Fibroblast of the aortic adventitia (primary cell): ENCODE measurements around the gene DIP2C. TPM values are rescaled to one million over a fixed set of nuclear protein-coding genes. Genes with fewer than 3 reads are reported as not detected.
A peak's percentile ranks its signal among the peaks of the same experiment; 100 is the strongest.

Experiments
- DNase-seq: peaks from one replicate; pipeline ENCODE4 v3.0.0-alpha.2; 2010; ENCODE audit warnings: low read depth
- H3K4me3 ChIP-seq: 2 replicates; pipeline ENCODE4 v1.5.1; 2011; ENCODE audit warnings: low read depth, mild to moderate bottlenecking, control low read depth, low read length, moderate library complexity
- total RNA-seq: library from RNA; depleted of rRNA; stranded (reverse); fragments of >200 nt; gene quantifications from 2 replicates; pipeline ENCODE4 v1.2.3, GENCODE V29; 2012; ENCODE audit warnings: low replicate concordance
- TF ChIP-seq, protein P1 (sequence below): IDR thresholded peaks from 2 replicates; pipeline ENCODE4 v1.5.1; 2011; ENCODE audit warnings: mild to moderate bottlenecking, low read length, control low read depth, inconsistent platforms; ENCODE audit not compliant: insufficient read depth

The DIP2C gene
- total RNA-seq, 1 donor = 15.7 TPM

DNA sequence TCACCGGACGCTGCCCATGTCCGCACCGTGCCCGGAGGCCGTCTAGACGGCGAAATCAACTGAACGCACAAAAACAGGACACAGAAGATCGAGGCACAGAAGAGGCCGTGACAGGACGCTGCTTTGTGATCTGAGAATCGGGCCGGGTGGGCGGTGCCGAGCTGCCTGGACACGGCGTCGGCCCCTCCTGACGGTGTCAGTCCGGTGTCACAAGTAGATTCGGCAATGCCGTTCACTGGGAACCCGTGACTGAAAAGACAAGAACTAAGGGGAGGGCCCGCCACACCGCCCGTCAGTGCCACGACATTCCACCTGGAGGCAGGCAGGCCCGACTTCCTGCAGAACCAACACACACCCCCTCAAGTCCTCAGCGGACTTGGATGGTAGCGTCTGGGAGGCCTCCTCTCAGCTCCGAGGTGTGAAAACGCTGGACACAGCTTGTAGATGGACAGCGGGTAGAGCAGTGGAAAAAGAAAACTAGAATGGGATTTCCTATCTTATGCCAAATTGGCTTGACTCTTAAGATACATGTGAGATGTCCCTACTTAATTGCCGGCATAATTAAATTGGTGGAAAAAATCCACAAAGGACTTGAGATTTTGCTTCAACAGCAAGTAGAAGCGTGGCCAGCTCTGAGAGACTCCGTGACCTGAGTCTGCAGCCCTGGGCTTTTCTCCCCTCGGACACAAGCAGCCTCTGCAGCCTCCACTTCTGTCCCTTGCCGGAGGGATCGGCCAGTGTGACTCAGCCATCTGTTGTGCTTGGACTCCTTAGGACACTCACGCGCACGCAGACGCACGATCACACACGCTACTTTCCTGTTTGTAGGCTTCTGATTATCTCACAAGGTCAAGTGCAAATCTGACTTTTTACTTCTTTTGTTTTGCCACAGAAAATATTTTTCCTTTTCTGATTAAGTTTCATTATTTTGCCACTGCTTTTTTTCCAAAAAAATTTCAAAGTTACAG lies 269.0 kb downstream of the DIP2C start:
- peak overlapping the region; percentile 25 for H3K4me3 ChIP-seq
- TF ChIP-seq, protein P1, sequence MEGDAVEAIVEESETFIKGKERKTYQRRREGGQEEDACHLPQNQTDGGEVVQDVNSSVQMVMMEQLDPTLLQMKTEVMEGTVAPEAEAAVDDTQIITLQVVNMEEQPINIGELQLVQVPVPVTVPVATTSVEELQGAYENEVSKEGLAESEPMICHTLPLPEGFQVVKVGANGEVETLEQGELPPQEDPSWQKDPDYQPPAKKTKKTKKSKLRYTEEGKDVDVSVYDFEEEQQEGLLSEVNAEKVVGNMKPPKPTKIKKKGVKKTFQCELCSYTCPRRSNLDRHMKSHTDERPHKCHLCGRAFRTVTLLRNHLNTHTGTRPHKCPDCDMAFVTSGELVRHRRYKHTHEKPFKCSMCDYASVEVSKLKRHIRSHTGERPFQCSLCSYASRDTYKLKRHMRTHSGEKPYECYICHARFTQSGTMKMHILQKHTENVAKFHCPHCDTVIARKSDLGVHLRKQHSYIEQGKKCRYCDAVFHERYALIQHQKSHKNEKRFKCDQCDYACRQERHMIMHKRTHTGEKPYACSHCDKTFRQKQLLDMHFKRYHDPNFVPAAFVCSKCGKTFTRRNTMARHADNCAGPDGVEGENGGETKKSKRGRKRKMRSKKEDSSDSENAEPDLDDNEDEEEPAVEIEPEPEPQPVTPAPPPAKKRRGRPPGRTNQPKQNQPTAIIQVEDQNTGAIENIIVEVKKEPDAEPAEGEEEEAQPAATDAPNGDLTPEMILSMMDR = no peak
- peak; percentile 76 for DNase-seq

DNA sequence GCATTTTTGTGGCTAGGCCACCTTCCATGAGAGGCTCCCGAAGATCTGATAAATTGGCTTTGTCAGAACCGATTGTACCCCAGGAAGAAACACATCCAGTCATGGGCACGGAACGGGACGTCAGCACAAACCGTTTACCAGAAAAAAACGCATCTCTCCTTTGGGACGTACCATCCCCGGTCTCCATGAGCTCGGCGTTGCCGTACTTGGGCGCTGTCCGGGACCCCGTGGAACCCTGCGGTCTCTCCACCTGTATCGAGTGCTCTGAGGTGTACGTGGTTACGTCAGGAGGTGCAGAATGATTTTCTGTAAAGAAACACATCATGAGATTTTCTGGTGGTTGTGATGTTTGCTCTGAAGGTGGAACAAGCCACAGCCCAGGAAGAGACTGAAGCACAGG lies 270.6 kb downstream of the DIP2C start:
- TF ChIP-seq, protein P1 = no peak
- no peak overlapping the region for H3K4me3 ChIP-seq
- DNase-seq = no peak

DNA sequence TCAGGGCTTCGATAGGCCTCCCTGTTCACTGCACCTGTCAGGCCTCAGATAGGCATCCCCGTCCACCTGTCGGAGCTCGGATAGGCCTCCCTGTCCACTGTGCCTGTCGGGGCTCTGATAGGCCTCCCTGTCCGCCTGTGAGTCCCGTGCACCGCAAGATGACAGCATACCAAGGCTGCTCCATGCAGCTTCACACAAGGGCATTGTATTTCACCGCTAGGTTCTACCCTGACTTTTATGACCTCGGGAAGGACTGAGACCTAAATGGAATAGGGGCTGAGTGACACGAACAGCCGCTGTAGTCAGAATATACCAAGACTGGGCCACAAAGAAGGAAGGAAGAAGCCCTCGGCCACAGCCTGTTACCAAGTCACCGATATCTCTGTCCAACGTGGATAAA lies 271.2 kb downstream of the DIP2C start:
- H3K4me3 ChIP-seq = no peak overlapping the region
- no peak for DNase-seq
- TF ChIP-seq, protein P1 = no peak

DNA sequence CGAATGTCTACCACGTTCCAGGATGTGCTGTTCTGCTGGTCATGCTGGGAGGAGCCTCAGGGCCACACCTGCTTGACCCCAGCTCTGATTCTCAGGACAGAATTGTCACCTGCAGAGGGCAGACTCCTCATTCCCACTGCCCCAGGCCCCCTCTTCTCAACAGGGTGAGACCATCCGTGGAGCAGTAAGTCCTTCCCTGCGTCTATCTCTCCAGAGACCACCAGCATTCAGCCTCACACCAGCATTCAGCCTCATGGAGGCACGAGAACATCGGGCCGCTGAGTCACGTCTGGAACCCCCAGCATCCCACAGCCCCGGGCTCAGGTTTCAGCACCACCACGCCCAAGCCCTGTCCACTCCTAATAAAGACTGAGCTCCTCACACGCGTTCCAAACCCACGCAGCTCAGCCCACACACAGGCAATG lies 273.4 kb downstream of the DIP2C start:
- peak; percentile 34 for DNase-seq
- TF ChIP-seq, protein P1 = no peak
- H3K4me3 ChIP-seq = no peak overlapping the region

DNA sequence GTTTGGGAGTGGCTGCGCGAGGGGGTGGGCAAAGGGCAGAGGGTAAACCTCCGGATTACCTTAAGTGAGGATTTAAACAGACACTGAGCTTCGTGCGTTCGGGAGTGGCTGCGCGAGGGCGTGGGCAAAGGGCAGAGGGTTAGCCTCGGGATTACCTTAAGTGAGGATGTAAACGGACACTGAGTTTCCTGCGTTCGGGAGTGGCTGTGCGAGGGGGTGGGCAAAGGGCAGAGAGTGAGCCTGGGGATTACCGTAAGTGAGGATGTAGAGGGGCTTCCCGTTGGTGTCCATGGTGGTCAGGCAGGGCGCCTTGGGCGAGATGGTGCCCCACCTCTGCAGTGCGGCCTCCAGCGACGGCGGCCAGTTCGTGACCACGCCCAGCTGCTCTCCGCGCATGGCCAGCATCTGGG lies 275.8 kb downstream of the DIP2C start:
- DNase-seq = no peak
- TF ChIP-seq, protein P1 = no peak
- H3K4me3 ChIP-seq = no peak overlapping the region

DNA sequence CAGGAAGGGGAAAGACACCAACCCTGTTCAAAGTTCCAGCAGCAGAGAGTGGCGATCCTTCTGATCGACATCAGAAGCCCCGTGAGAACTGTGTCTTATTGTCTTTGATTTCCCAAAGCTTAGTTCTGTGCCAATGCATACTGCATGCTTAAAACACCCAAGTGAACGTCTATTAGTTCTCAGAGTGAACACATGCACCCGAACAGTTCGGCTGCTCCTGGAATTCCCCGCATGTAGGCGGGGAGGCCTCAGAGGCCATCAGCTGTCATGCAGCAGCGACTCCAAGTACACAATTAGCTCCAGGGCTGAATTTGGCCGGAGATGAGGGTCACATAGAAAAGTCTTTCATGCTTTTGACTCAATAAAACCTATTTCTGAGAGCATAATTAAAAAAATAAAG lies 277.4 kb downstream of the DIP2C start:
- TF ChIP-seq, protein P1 = no peak
- H3K4me3 ChIP-seq = no peak overlapping the region
- DNase-seq = no peak
